Activated T-cell treated with anti-CD3 and anti-CD28 coated beads for 24 hours (primary cell): ENCODE measurements around the gene ZNRF1.
"Not testable (repeated sequence)": the region's sequence is repeated elsewhere in the genome, so short reads cannot be mapped to it uniquely, and the experiment has no call there.

Source experiments
- DNase-seq: peaks from one replicate; pipeline ENCODE4 v3.0.0-alpha.2; 2020; ENCODE audit warnings: low read depth

ZNRF1 gene

DNA sequence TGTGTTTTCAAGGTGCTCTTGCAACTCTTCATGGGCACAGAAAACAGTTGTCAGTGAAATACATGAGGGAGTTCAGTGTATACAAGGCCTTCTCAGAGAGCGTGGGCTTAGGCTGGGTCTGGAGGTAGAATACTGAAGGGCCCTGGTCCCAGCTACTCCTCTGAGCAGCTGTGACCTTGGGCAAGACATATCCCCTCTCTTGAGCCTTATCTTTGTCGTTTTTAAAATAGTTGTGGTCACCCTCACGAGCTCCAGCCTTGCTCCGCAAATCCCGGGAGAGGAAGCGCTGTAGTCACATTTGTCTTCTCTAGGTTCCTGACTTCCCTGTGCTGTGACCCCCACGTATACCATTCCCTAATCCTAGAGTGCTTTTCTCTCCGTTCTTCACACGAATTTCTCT, 3.6 kb downstream of the ZNRF1 start:
- no peak for DNase-seq

DNA sequence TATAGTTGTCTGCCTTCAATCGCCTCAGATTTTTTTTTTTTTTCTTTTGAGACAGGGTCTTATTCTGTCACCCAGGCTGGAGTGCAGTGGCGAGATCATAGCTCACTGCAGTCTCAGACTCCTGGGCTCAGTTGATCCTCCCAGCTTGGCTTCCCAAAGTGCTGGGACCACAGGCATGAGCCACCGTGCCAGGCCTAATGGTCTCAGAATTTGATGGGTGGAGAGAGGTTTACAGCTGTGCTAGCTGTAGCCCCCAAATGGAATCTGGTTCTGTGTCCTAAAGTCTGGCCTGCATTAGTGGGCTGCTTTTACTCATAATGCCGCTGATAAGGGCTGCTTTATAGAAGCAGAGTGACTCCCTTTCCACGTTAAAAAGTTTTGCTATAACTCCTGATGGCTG, 5.1 kb downstream of the ZNRF1 start:
- no peak for DNase-seq

DNA sequence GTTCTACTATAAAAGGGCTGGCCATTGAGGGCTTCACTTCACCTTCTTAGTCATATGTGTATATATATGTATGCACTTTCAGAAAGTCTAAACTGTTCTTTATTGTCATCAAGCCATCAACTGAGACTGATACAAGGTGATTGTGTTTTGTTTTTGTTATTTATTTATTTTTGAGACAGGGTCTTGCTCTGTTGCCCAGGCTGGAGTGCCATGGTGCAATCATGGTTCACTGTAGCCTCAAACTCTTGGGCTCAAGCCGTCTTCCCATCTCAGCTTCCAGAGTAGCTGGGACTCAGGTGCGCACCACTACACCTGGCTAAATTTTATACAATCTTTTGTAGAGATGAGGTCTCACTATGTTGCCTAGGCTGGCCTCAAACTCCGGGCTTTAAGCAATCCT, 5.6 kb downstream of the ZNRF1 start:
- DNase-seq: no peak

DNA sequence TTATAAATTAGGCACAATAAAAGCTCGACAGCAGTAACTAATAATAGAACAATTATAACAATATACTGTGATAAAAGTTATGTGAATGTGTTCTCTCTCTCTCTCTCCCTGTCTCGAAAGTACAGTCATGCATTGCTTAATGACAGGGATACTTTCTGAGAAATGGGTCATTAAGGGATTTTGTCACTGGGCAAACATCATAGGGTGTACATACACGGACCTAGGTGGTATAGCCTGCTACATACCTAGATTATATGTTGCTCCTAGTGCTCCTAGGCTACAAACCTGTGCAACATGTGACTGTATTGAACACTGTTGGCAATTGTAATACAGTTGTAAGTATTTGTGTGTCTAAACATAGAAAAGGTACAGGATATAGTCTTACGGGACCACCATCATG, 6.9 kb downstream of the ZNRF1 start:
- DNase-seq: no peak

DNA sequence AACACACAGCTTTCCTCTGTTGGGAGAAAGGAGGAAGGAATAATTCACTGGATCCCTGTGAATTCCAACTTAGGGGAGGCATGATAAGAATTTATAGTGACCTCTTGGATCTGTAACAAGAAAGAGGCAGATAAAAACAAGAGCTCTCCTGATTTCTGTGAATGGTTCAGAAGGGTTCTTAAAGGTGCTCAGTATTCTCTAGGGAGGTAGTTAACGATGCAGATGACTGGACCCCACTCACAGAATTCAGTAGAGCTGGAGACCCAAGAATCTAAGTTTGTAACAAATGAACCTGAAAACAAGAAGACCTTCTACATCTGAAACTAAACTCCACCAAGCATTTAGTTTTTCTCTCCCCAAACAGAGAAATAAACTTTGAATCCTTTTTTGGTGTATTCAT, 8.6 kb downstream of the ZNRF1 start:
- DNase-seq: no peak

DNA sequence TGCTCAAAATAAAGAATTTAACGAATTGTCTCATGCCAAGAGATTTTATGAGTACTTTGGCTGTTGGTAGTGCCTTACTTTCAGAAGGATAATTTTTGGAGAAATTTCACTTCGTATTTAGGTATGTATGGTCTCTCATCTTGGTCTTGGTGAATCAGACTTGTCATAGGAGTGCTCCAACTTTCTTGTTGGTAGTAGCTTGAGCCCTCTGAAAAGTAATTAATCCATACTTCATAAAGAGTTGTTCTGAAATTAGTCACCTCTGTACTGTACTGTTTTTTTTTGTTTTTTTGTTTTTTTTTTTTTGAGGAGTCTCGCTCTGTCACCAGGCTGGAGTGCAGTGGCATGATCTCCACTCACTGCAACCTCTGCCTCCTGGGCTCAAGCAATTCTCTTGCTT, 11.6 kb downstream of the ZNRF1 start:
- no peak for DNase-seq

DNA sequence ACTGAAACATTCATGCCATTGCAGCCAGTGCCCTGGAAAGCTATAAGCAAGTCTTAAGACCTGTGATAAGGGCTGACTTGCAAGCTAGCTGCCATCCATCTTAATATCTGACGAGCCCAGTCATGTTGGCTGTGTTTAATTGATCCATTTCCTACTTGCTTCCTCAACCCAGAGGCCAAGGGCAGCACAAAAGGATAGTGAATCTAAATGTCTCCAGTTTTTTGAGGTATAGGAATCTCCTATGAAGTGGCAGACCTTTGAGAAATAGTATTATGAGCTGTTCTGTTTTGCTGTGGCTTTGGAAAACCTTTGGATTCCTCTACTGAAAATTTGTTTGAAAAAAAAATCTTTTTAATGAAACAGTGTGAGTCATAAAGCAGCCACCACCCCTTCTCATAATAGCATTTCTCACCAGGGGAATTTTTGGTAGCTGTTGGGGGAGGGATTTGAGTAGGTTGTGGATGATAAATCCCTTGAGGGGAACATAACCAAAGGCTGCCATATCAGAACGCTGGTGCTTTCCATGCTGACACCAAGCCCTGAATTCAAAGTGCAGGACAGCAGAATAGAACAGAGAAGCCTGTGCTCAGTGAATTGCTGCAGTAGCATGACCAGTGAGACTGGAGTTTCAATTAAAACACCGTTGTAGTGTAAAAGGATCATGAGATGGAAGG, 12.9 kb downstream of the ZNRF1 start:
- peak; percentile 54 for DNase-seq

DNA sequence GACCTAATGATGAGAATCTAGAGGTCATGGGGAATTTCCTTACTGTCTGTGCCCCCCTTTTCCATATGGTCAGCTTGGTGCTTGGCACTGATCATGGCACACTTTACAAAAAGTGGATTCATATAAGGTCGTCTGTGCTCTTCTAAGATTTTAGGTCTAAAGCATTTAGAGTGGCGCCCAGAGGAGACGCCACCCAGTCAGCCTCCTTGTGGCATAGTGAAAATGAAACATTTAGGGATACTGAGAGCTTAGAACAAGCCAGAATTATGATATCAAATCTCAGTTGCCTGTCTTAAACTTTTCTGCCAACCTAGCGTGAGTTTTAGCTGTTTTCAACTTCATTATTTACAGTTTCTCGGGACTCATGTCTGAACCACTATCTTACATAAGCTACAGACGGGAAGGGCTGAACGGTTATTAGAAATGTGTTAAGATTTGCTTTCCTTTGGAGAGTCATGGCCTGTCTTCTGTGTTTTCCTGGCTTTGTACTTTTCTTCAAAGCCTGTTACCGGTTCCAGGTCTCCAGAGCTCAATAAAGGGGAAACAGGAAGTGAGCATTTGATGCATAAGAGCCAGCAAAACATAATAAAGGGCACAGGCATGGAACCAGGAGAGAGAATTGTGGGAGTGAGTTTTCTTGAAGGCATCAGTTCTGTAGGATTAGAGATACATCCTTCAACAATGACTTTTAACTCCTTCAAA, 13.7 kb downstream of the ZNRF1 start:
- DNase-seq: no peak

DNA sequence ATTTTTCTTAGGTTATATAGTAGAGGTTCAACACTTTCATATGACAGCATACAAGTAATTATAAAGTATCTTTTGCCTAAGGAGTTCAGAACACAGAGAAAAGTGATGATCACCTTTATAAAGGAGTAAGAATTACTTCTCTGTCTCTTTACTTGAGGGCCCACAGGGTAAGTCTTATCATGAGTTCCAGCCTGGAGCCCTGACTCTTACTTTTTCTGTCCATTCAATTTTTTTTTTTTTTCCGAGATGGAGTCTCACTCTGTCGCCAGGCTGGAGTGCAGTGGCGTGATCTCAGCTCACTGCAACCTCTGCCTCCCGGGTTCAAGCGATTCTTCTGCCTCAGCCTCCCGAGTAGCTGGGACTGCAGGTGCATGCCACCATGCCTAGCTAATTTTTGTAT, 14.3 kb downstream of the ZNRF1 start:
- not testable (repeated sequence) for DNase-seq

DNA sequence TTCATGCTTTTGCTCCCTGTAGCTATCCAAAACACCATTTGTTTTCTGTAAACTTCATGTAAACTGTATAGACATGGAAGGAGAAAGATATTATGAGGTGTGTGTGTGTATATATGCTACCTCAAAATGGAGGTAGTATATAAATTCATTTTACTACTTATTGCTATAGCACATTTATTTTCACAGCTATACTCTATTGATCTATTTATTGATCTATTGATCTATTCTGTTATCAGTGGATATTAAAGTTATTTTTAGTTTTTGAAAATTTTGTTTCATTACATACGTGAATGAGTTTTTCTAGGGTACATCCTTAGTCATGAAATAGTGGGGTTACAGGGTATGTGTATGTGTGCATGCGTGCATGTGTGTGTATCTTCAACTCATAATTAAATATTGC, 15.5 kb downstream of the ZNRF1 start:
- DNase-seq: no peak

DNA sequence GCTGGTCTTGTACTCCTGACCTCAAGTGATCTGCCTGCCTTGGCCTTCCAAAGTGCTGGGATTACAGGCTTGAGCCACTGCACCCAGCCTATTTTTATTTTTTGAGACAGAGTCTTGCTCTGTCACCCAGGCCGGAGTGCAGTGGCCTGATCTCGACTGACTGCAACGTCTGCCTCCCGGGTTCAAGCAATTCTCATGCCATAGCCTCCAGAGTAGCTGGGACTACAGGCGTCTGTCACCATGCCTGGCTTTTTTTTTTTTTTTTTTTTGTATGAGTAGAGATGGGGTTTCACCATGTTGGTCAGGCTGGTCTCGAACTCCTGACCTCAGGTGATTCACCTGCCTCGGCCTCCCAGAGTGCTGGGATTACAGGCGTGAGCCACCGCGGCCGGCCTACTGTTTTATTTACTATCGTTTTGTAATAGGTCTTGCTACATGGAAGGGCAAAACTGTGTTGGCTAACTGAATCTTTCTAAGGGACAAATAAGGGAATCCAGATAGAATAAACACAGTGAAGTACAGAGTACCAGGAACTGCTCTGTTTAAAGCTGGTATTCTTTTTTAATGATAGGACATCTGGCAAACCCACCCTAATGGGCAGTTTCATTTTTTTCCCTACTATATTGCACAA, 17.7 kb downstream of the ZNRF1 start:
- not testable (repeated sequence) for DNase-seq

DNA sequence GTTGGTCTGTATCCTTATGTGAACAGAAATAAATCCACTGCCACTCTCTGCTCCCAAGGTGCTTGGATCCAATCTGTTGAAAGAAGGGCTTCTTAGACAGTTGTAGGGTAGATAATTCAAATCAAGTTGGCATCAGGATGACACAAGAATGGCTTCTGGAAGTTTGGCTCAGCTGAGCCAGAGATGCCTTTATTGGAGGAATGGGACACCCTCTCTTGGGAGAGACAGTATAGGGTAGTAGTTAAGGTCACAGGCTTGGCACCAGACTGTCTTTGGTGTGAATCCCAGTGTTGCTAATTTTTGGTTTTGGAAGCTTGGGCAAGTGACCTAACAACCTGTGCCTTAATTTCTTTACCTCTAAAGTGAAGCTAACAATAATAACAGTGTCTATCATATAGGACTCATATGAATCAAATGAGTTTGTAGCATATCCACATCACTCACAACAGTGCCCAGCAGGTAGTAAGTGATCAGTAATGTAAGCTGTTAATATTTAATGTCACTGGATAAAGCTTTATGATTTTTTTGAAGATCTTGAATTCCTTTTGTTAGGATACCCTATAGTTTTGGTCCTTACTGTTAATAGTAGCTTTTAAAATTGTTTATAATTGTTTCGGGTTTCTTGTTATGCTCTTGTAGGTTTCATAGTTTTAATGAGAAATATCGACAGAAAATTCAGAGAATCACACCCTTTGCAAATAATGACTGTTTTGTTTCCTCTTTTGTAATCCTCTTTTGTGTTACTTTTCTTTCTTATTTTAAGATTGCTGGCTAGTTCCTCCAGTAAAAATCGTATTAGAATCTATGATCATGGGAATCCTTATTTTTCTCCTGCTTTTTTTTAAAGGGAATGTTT, 19.1 kb downstream of the ZNRF1 start:
- DNase-seq: no peak

DNA sequence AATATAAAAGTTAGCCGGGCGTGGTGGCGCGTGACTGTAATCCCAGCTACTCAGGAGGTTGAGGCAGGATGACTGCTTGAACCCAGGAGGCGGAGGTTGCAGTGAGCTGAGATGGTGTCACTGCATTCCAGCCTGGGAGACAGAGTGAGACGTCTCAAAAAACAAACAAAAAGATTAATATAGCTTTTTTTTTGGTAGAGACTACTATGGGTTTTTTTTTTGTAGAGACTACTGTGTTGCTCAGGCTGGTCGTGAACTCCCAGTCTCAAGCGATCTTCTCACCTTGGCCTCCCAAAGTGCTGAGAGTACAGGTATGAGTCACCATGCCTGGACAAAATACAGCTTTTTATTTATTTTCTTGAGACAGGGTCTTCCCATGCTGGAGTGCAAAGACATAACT, 20.2 kb downstream of the ZNRF1 start:
- DNase-seq: no peak

DNA sequence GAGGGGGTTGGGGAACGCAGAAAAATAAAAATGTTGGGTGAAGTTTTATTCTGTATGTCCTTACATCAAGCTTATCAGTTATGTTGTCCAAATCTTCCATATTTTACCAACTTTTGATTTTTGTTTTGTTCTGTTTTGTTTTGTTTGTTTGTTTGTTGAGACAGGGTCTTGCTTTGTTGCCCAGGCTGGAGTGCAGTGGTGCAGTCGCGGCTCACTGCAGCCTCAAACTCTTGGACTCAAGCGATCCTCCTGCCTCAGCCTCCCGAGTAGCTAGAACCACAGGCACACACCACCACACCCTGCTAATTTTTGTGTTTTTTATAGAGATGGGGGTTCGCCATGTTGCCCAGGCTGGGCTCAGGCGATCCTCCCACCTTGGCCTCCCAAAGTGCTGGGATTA, 20.8 kb downstream of the ZNRF1 start:
- DNase-seq: no peak

DNA sequence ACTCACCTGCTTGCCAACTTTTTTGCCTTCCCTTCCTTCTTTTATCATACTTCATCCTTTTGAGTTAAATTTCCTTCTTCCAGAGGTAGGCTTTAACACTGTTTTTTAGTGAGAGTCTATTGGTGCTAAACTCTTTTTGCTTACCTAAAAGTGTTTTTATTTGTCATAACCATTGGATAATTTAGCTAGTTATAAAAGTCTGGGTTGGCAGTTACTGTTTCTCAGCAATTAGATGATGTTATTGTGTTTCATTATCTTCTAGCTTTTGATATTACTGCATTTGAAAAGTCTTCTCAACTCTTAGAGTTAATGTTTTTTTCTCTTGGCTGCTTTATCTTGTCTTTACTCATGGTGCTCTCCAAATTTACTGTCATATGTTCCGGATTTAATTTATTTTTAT, 22.6 kb downstream of the ZNRF1 start:
- DNase-seq: no peak

DNA sequence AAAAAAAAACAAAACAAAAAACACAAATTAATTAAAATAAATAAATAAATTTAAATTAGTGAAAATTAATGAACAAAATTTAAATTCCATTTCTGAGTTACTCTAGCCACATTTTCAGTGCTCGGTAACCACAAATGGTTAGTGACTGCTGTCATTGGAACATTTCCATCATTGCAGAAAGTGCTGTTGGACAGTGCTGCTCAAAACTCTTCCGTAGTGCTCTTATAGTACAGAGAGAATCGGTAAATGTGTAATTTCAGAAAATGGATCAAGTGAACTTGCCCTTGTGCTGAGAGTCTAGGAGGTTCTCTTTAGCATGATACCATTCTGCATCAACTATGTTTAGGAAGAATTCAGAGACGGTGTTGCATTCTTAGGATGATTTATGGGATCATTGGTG, 23.7 kb downstream of the ZNRF1 start:
- no peak for DNase-seq

DNA sequence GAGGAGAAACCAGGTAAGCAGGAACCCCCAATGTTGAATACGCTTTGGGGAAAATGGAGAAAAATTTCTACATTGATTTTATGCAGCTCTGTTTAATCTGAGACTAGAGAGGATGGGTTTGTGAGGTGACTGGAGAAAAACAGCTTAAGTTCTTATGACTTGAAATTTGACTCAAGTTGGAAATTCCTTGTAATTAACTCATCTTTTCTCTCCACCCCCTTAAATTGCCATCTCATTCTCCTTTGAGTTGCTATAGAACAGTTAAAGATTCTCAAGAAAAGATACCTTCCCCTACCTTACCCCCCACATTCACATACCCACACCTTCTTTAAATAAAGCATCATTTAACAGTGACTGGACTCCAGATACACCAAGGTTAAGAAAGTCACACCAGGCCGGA, 24.2 kb downstream of the ZNRF1 start:
- no peak for DNase-seq

DNA sequence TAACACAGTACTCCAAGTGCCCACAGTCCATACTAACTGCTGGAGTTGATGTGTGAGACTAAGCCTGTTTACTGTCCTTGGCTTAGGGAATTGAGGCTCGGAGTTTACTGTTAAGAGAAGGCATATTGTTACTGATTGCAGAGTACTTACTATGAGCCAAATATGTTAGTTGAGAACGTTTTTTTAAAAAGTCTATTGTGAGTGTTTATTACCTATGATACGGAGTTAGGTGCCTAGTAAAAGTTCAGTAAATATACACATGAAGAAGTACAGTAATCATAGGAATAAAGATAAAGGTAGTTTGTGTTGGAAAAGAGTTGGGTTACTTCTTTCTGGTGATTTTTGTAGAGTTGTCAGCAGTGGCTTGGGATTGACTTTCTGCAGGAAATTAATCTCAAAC, 25.4 kb downstream of the ZNRF1 start:
- no peak for DNase-seq

DNA sequence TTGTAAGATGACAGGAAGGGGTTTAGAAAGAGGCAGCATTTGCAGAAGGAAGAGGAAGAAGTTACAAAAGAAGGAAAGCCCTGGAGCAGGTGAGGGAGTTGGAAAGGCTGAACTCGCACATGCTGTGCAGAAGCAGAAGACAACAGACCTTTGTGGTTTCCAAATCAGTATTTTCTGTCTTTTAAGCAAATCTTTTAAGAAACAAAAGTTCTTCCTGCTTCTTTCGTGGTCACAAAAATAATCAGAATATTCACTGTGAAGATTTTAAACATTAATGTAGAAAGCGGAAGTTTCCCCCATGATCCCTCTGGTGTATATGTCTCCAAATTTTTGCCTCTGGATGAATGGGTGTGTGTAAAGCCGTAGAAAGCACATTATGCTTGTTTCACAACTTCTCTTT, 25.8 kb downstream of the ZNRF1 start:
- DNase-seq: no peak

DNA sequence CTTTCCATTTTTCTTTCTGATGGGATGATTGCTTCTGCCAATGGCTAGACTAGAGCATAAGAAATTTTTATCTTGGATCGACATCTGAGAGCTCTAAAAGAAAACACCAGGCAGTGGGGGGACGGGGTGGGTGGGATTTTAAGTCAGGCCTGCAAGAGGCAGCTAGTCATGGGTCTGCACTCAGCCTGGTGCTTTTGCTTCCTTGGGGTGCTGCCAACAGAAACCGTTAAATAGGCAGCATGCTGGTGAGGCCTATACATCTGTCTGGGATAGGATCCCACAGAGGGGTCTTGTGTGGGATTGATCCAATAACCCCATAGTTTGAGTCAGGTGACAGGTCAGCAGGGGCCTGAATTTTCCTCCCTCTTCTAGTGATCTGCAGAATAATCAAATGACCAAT, 26.9 kb downstream of the ZNRF1 start:
- DNase-seq: no peak

DNA sequence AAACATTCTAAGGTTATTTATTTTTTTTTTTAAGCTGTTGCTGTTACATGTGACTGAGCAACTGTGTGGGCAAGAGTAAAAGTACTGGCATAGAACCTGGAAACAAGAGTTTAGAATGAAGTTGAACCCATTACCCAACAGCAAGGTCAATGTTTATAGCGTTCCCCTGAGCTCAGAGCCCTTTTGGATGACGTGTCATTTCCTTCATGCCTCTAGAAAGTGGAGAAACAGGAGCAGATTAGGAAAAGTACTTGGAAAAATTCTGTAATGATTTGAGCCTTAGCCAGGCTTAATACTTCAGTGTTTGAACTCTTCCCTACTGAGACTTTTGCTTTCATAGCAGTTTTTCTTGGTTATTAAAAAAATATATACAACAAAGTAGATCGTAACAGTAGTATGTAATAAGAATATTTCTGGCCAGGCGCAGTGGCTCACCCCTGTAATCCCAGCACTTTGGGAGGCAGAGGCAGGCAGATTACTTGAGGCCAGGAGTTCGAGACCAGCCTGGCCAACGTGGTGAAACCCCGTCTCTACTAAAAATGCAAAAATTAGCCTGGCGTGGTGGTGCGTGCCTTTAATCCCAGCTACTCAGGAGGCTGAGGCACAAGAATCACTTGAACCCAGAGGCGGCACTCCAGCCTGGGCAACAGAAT, 27.5 kb downstream of the ZNRF1 start:
- not testable (repeated sequence) for DNase-seq

DNA sequence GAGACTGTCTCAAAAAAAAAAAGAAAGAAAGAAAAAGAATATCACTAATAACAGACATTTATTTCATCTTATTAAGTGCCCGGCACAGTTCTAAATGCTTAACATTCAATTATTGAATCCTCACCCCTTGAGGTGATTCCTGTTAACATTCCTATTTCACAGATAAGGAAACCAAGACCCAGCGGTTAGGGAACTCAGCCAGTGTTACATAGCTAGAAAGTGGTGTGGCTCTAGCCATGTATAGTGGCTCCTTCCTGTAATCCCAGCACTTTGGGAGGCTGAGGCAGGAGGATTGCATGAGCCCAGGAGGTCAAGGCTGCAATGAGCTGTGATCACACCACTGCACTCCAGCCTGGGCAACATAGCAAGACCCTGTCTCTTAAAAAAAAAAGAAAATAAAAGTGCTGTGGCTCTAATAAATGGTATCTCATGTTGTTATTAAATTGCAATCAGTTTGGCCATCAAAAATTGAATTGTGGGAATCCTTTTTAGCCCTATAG, 28.1 kb downstream of the ZNRF1 start:
- no peak for DNase-seq
